Lower lobe of right lung (tissue), 2 donors: ENCODE measurements around the gene SRD5A3. TPM values are rescaled to one million over a fixed set of nuclear protein-coding genes. Genes with fewer than 3 reads are reported as not detected.
A peak's percentile ranks its signal among the peaks of the same experiment; 100 is the strongest.

Experiments used
- ATAC-seq, 2 donors: fragments of 200-7000 bp; cut with Tn5 transposase; one replicate each; pipeline ENCODE4 v1.9.1; 2020 to 2022; ENCODE audit warnings: mild to moderate bottlenecking in 2 of 2, moderate library complexity in 2 of 2
- DNase-seq: peaks from one replicate; pipeline ENCODE4 v3.0.0-alpha.2; 2020
- H3K27ac ChIP-seq: fragments of 200-600 bp; one replicate; pipeline ENCODE4 v1.8.0; 2022
- H3K27me3 ChIP-seq: fragments of 200-600 bp; one replicate; pipeline ENCODE4 v1.8.0; 2022; ENCODE audit warnings: low read depth
- H3K36me3 ChIP-seq: fragments of 200-600 bp; one replicate; pipeline ENCODE4 v1.8.0; 2022; ENCODE audit warnings: mild to moderate bottlenecking
- H3K4me1 ChIP-seq: fragments of 200-600 bp; one replicate; pipeline ENCODE4 v1.8.0; 2022
- H3K4me3 ChIP-seq: fragments of 200-600 bp; one replicate; pipeline ENCODE4 v1.8.0; 2022; ENCODE audit warnings: mild to moderate bottlenecking
- H3K9me3 ChIP-seq: fragments of 200-600 bp; one replicate; pipeline ENCODE4 v1.8.0; 2022
- intact Hi-C: fragments of 100-400 bp; cut with DNase I; formaldehyde crosslinking; loops from one replicate; pipeline ENCODE4 v1.11.0; 2022
- total RNA-seq: library from RNA; stranded (reverse); fragmentation: NEBNext Ultra II Directional; extraction: Animal tissue kit (Norgen Biotek cat#: 25700); gene quantifications from one replicate; pipeline ENCODE4 v1.2.1, GENCODE V29; 2021
- TF ChIP-seq, protein P1 (sequence below): fragments of 200-600 bp; IDR thresholded peaks from one replicate; pipeline ENCODE4 v1.8.0; 2022; ENCODE audit warnings: antibody characterized with exemption, mild to moderate bottlenecking
- donor health status: DM: no; HTN: yes; CAD: no; lungs with severe emphysema.

SRD5A3 gene
- total RNA-seq, 1 donor from 2014 or later = 21.1 TPM

DNA sequence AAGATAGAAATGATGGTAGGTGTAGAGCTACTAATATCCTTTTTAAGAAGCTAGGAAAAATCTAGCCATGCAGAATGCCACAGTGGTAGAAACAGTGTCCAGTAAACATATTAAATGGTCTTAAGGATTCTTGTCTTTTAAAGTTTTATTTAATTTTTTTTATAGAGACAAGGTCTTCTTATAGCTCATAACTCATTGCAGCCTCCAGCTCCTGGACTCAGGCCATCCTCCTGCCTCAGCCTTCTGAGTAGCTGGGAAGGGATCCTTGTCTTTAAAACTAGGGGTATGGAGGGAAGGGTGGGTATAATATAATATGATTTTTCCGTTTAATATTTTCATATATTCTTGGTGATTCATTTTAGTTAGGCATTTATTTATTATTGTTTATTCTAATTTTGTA is 53.5 kb downstream of the SRD5A3 start:
- peak overlapping the region; percentile 69 for H3K4me3 ChIP-seq
- intact Hi-C loops = no loop called here
- H3K27ac ChIP-seq = no peak overlapping the region
- DNase-seq (no peak), ATAC-seq (no peak)
- peaks cover 31% of the 10 kb centered on the region for H3K36me3 ChIP-seq
- no peaks in the 10 kb centered on the region for H3K27me3 ChIP-seq
- TF ChIP-seq, protein P1, sequence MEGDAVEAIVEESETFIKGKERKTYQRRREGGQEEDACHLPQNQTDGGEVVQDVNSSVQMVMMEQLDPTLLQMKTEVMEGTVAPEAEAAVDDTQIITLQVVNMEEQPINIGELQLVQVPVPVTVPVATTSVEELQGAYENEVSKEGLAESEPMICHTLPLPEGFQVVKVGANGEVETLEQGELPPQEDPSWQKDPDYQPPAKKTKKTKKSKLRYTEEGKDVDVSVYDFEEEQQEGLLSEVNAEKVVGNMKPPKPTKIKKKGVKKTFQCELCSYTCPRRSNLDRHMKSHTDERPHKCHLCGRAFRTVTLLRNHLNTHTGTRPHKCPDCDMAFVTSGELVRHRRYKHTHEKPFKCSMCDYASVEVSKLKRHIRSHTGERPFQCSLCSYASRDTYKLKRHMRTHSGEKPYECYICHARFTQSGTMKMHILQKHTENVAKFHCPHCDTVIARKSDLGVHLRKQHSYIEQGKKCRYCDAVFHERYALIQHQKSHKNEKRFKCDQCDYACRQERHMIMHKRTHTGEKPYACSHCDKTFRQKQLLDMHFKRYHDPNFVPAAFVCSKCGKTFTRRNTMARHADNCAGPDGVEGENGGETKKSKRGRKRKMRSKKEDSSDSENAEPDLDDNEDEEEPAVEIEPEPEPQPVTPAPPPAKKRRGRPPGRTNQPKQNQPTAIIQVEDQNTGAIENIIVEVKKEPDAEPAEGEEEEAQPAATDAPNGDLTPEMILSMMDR = no peak
- H3K9me3 ChIP-seq = no peaks in the 10 kb centered on the region
- peaks cover 41% of the 10 kb centered on the region for H3K4me1 ChIP-seq

DNA sequence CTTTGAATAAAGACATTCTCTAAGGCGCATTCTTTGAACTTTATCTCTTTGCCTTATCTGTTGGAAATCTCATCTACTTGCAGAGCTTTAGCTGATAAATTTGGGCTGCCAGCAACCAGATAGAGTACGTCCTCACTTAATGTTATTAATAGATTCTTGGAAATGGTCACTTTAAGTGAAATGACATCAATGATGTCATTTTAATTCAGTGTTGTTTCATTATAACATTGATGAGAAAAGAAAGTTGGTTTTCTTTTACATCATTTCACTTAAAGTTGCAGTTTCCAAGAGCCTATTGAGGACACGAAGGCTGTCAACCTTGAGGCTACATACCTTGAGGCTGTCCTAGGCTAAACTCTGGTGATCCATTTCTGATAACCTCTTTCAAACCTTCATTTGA is 59.0 kb downstream of the SRD5A3 start:
- no peaks in the 10 kb centered on the region for H3K27me3 ChIP-seq
- intact Hi-C loops = no loop called here
- H3K4me1 ChIP-seq = peaks cover 52% of the 10 kb centered on the region
- ATAC-seq (no peak), DNase-seq (no peak)
- H3K36me3 ChIP-seq = peaks cover 63% of the 10 kb centered on the region
- H3K4me3 ChIP-seq = no peak overlapping the region
- H3K27ac ChIP-seq = no peak overlapping the region
- H3K9me3 ChIP-seq = no peaks in the 10 kb centered on the region
- TF ChIP-seq, protein P1 = no peak

DNA sequence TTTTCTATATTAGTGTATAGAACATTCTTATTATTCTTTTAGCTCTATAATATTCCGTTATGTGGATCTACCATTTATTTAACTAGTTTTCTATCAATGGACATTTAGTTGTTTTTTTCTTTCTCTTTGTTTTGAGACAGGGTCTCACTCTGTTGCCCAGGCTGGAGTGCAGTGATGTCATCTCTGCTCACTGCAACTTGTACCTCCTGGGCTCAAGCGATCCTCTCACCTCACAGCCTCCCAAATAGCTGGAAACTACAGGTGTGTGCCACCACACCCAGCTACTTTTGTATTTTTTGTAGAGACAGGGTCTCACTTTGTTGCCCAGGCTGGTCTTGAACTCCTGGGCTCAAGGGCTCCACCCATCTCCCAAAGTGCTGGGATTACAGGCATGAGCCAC is 60.5 kb downstream of the SRD5A3 start:
- ATAC-seq = no peak
- Histone ChIP-seq H3K4me3 (no peak overlapping the region), H3K4me1 (peaks cover 45% of the 10 kb centered on the region), H3K9me3 (no peaks in the 10 kb centered on the region), H3K27ac (no peak overlapping the region), H3K36me3 (peaks cover 56% of the 10 kb centered on the region), H3K27me3 (no peaks in the 10 kb centered on the region)
- intact Hi-C loops = no loop called here
- TF ChIP-seq, protein P1 = no peak
- DNase-seq = no peak

DNA sequence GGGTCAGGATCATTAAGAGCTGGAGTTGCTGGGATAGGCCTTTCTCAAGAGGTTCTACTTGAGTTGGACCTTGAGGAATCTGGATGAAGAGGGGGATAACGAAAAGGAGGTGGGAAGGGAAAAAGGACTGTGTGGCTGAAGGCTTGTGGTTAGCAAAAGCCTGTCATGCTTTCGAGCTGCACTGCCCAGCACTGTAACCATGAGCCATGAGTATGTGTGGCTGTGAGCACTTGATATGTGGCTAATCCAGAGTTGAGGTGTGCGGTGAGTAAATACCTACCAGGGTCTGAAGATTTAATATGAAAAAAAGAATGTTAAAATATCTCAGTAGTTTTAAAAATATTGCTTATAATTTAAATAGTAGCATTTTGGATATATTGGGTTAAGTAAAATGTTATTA is 61.1 kb downstream of the SRD5A3 start:
- TF ChIP-seq, protein P1 = no peak
- Histone ChIP-seq H3K4me1 (peaks cover 43% of the 10 kb centered on the region), H3K27me3 (no peaks in the 10 kb centered on the region), H3K9me3 (no peaks in the 10 kb centered on the region), H3K27ac (no peak overlapping the region), H3K36me3 (peaks cover 57% of the 10 kb centered on the region), H3K4me3 (no peak overlapping the region)
- ATAC-seq (peak in 1 of 2 donors; percentile 44), DNase-seq (no peak)
- intact Hi-C loops = no loop called here

DNA sequence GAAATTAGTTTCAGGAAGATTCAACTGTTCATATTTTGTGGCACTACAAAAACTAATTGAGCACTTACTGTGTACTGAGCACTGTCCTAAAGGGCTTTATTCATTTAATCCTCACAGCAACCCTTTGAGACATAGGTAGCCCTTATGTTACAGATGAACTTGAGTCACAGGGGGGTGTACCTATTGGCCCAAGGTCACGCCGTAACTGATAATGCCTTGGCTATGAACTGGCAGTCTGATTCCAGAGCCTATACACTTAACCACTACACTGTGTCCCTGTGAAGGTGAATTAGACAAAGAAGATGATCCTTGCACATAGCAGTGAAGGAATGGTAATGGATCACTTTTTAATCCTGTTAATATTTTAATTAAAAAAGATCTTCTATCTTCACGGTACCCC is 61.7 kb downstream of the SRD5A3 start:
- peaks cover 62% of the 10 kb centered on the region for H3K36me3 ChIP-seq
- no peak for ATAC-seq
- H3K4me3 ChIP-seq = no peak overlapping the region
- H3K27me3 ChIP-seq = no peaks in the 10 kb centered on the region
- intact Hi-C loops = no loop called here
- no peaks in the 10 kb centered on the region for H3K9me3 ChIP-seq
- no peak for DNase-seq
- no peak overlapping the region for H3K27ac ChIP-seq
- TF ChIP-seq, protein P1 = no peak
- H3K4me1 ChIP-seq = peaks cover 43% of the 10 kb centered on the region
